PC-3 (cell line): Measurements from ENCODE around the gene PCP4L1. TPM values are rescaled to one million over a fixed set of nuclear protein-coding genes. Genes with fewer than 3 reads are reported as not detected.

ENCODE experiments used
- ATAC-seq: fragments of 200-7000 bp; cut with Tn5 transposase; 2 replicates; pipeline ENCODE4 v1.9.1; 2020; ENCODE audit warnings: mild to moderate bottlenecking, moderate library complexity
- BruUV-seq: library from RNA; stranded (reverse); fragments of 400-500 nt; replicated peaks from 2 replicates; lab custom pipeline; 2021; lab: Mats Ljungman, UMichigan
- CTCF ChIA-PET: fragments of 300-600 bp; sonication (Branson Sonifier 250); formaldehyde crosslinking; loops from one replicate; lab custom pipeline; 2022; ENCODE audit warnings: antibody characterized with exemption; lab: Charles Lee
- POLR2A ChIA-PET: fragments of 300-600 bp; sonication (Branson Sonifier 250); formaldehyde crosslinking; loops from one replicate; lab custom pipeline; 2022; ENCODE audit warnings: antibody characterized with exemption; ENCODE audit not compliant: unreplicated experiment; lab: Charles Lee
- DNase-seq: peaks from one replicate; pipeline ENCODE4 v3.0.0-alpha.2; 2015
- H2AFZ ChIP-seq: fragments of 300-600 bp; sonication (generic); 2 replicates; pipeline ENCODE4 v1.6.0; 2016; ENCODE audit warnings: antibody characterized with exemption, low read length
- H3F3A ChIP-seq: fragments of 300-600 bp; sonication (generic); one replicate; pipeline ENCODE4 v1.6.0; 2017; ENCODE audit warnings: antibody characterized with exemption, low read length, control low read depth, mild to moderate bottlenecking; ENCODE audit not compliant: unreplicated experiment
- H3K27ac ChIP-seq: fragments of 300-600 bp; sonication (generic); 2 replicates; pipeline ENCODE4 v1.5.1; 2016; ENCODE audit warnings: mild to moderate bottlenecking, low read length
- H3K27me3 ChIP-seq: fragments of 300-600 bp; sonication (generic); 2 replicates; pipeline ENCODE4 v1.6.1; 2016; ENCODE audit warnings: low read length, mixed read lengths
- H3K36me3 ChIP-seq: fragments of 300-600 bp; sonication (generic); 2 replicates; pipeline ENCODE4 v1.6.1; 2016; ENCODE audit warnings: low read depth, mixed run types, low read length, mixed read lengths
- H3K4me1 ChIP-seq: fragments of 300-600 bp; sonication (generic); 2 replicates; pipeline ENCODE4 v1.5.1; 2016; ENCODE audit warnings: low read length; ENCODE audit not compliant: insufficient read depth
- H3K4me2 ChIP-seq: fragments of 300-600 bp; sonication (generic); 2 replicates; pipeline ENCODE4 v1.6.0; 2016; ENCODE audit warnings: low read length
- H3K4me3 ChIP-seq: fragments of 300-600 bp; sonication (generic); 2 replicates; pipeline ENCODE4 v1.5.1; 2016; ENCODE audit warnings: mild to moderate bottlenecking, low read length, mixed read lengths
- H3K79me2 ChIP-seq: fragments of 300-600 bp; sonication (generic); 2 replicates; pipeline ENCODE4 v1.6.1; 2017; ENCODE audit warnings: low read length, mixed read lengths
- H3K9ac ChIP-seq: fragments of 300-600 bp; sonication (generic); 2 replicates; pipeline ENCODE4 v1.6.0; 2016; ENCODE audit warnings: mild to moderate bottlenecking, low read length
- H3K9me2 ChIP-seq: fragments of 300-600 bp; sonication (generic); replicated peaks from 2 replicates; pipeline ENCODE4 v1.6.1; 2016; ENCODE audit warnings: mixed run types, low read length, mixed read lengths
- H3K9me3 ChIP-seq: fragments of 300-600 bp; sonication (generic); 2 replicates; pipeline ENCODE4 v1.6.1; 2016; ENCODE audit warnings: low read length, mixed read lengths
- H4K20me1 ChIP-seq: fragments of 300-600 bp; sonication (generic); 2 replicates; pipeline ENCODE4 v1.6.1; 2016; ENCODE audit warnings: low read length, mixed read lengths
- EZH2 ChIP-seq: fragments of 300-600 bp; sonication (generic); IDR thresholded peaks from one replicate; pipeline ENCODE4 v1.6.1; 2017; ENCODE audit warnings: antibody characterized with exemption, mild to moderate bottlenecking, low read length; ENCODE audit not compliant: unreplicated experiment
- EZH2phosphoT487 ChIP-seq: fragments of 300-600 bp; sonication (generic); IDR thresholded peaks from 2 replicates; pipeline ENCODE4 v1.6.1; 2018; ENCODE audit warnings: mild to moderate bottlenecking, antibody characterized with exemption, low read length, borderline replicate concordance
- intact Hi-C: fragments of 100-400 bp; cut with micrococcal nuclease; formaldehyde crosslinking; loops from 2 replicates; pipeline ENCODE4 v1.9.0; 2023
- total RNA-seq: library from RNA; depleted of rRNA; stranded (reverse); fragments of >200 nt; gene quantifications from 2 replicates; pipeline ENCODE4 v1.2.3, GENCODE V29; 2014
- TF ChIP-seq, protein P1 (sequence below): fragments of 300-600 bp; sonication (generic); conservative IDR thresholded peaks from 2 replicates; pipeline ENCODE4 v1.5.1; 2017; ENCODE audit warnings: antibody characterized with exemption, low read depth, mild to moderate bottlenecking, low read length

Gene PCP4L1
- total RNA-seq, 1 experiment from 2014 or later: 0.07 TPM

DNA sequence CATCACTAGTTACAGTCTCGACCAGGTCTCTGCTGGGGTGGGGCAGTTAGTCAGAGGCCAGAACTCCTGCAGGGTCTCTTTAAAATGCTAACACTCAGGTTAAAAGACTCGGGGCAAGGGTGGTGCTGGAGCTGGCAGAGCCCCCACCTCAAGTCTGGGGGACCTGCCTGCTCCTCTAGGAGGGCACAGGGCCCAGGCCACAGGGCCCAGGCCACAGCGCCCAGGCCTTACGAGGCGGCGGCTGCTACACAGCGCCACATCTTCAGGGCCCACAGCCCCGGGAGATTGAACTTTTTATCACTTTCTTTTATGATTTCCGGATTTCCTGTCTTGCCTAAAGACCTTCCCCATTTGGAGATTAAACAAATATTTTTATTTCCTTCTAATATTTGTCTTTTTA lies 40.8 kb downstream of the PCP4L1 start:
- Histone ChIP-seq H3K9me3 (no peaks in the 10 kb centered on the region), H3K79me2 (no peaks in the 10 kb centered on the region), H3F3A (no peaks in the 10 kb centered on the region), H4K20me1 (no peaks in the 10 kb centered on the region), H3K4me3 (no peak overlapping the region), H3K9me2 (no peaks in the 10 kb centered on the region), H3K27ac (no peak overlapping the region), H3K9ac (no peak overlapping the region), H3K4me1 (no peaks in the 10 kb centered on the region), H3K27me3 (0 out of 2 replicates have a peak, but pooled peaks cover 4% of the 10 kb centered on the region), H2AFZ (no peak overlapping the region), H3K36me3 (no peaks in the 10 kb centered on the region), H3K4me2 (no peak overlapping the region)
- TF ChIP-seq, protein P1, sequence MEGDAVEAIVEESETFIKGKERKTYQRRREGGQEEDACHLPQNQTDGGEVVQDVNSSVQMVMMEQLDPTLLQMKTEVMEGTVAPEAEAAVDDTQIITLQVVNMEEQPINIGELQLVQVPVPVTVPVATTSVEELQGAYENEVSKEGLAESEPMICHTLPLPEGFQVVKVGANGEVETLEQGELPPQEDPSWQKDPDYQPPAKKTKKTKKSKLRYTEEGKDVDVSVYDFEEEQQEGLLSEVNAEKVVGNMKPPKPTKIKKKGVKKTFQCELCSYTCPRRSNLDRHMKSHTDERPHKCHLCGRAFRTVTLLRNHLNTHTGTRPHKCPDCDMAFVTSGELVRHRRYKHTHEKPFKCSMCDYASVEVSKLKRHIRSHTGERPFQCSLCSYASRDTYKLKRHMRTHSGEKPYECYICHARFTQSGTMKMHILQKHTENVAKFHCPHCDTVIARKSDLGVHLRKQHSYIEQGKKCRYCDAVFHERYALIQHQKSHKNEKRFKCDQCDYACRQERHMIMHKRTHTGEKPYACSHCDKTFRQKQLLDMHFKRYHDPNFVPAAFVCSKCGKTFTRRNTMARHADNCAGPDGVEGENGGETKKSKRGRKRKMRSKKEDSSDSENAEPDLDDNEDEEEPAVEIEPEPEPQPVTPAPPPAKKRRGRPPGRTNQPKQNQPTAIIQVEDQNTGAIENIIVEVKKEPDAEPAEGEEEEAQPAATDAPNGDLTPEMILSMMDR: no peak
- TF ChIP-seq EZH2phosphoT487 (no peak), EZH2 (no peak)
- CTCF ChIA-PET: no interaction called here
- POLR2A ChIA-PET: no interaction called here
- intact Hi-C loops: no loop called here
- DNase-seq: no peak
- ATAC-seq: peak; percentile 35; the same call in 1 of the 2 replicates
- no TSS peak for BruUV-seq

GRCh38 chr1:161300478-161300877 lies 41.9 kb downstream of the PCP4L1 start:
- BruUV-seq: no TSS peak
- ChIA-PET POLR2A (no interaction called here), CTCF (no interaction called here)
- H3K27ac ChIP-seq: no peak overlapping the region
- H3K79me2 ChIP-seq: no peaks in the 10 kb centered on the region
- TF ChIP-seq, protein P1: no peak
- no peak for TF ChIP-seq EZH2phosphoT487
- TF ChIP-seq EZH2: no peak
- 0 out of 2 replicates have a peak, but pooled peaks cover 4% of the 10 kb centered on the region for H3K27me3 ChIP-seq
- no peaks in the 10 kb centered on the region for H3K9me3 ChIP-seq
- H3K36me3 ChIP-seq: no peaks in the 10 kb centered on the region
- H3K9ac ChIP-seq: no peak overlapping the region
- no peak overlapping the region for H3K4me3 ChIP-seq
- no peaks in the 10 kb centered on the region for H3K9me2 ChIP-seq
- no peak for DNase-seq
- H4K20me1 ChIP-seq: no peaks in the 10 kb centered on the region
- no peaks in the 10 kb centered on the region for H3F3A ChIP-seq
- intact Hi-C loops: no loop called here
- no peak for ATAC-seq
- no peaks in the 10 kb centered on the region for H3K4me1 ChIP-seq
- no peak overlapping the region for H3K4me2 ChIP-seq
- no peak overlapping the region for H2AFZ ChIP-seq

- Histone ChIP-seq H4K20me1 (no peaks in the 10 kb centered on the region), H3K4me3 (no peak overlapping the region), H2AFZ (no peak overlapping the region), H3K4me1 (no peaks in the 10 kb centered on the region), H3K27me3 (0 out of 2 replicates have a peak, but pooled peaks cover 4% of the 10 kb centered on the region), H3K9me3 (no peaks in the 10 kb centered on the region), H3F3A (no peaks in the 10 kb centered on the region), H3K36me3 (no peaks in the 10 kb centered on the region), H3K4me2 (no peak overlapping the region), H3K9ac (no peak overlapping the region), H3K79me2 (no peaks in the 10 kb centered on the region), H3K27ac (no peak overlapping the region), H3K9me2 (no peaks in the 10 kb centered on the region)
- intact Hi-C loops: no loop called here
- BruUV-seq: no TSS peak
- TF ChIP-seq, protein P1: no peak
- TF ChIP-seq EZH2phosphoT487 (no peak), EZH2 (no peak)
- DNase-seq (no peak), ATAC-seq (no peak)
- ChIA-PET POLR2A (interaction anchor here (1.0 kb wide), 1 partner anchor 9 kb away, joined by 3 read pairs; the partner anchor contains the start of gene SDHC), CTCF (no interaction called here)
Observed at GRCh38 chr1:161304927-161305866, 46.7 kb downstream of the PCP4L1 start.
